Stimulated activated naive CD4-positive, alpha-beta T cell (primary cell): Measurements from ENCODE around the gene CCSAP.
"Not testable (repeated sequence)": the region's sequence is repeated elsewhere in the genome, so short reads cannot be mapped to it uniquely, and the experiment has no call there.

Source experiments
- DNase-seq, 6 experiments: peaks; one replicate each; lab custom pipeline; 2025; lab: John Stamatoyannopoulos, UW

Gene CCSAP

DNA sequence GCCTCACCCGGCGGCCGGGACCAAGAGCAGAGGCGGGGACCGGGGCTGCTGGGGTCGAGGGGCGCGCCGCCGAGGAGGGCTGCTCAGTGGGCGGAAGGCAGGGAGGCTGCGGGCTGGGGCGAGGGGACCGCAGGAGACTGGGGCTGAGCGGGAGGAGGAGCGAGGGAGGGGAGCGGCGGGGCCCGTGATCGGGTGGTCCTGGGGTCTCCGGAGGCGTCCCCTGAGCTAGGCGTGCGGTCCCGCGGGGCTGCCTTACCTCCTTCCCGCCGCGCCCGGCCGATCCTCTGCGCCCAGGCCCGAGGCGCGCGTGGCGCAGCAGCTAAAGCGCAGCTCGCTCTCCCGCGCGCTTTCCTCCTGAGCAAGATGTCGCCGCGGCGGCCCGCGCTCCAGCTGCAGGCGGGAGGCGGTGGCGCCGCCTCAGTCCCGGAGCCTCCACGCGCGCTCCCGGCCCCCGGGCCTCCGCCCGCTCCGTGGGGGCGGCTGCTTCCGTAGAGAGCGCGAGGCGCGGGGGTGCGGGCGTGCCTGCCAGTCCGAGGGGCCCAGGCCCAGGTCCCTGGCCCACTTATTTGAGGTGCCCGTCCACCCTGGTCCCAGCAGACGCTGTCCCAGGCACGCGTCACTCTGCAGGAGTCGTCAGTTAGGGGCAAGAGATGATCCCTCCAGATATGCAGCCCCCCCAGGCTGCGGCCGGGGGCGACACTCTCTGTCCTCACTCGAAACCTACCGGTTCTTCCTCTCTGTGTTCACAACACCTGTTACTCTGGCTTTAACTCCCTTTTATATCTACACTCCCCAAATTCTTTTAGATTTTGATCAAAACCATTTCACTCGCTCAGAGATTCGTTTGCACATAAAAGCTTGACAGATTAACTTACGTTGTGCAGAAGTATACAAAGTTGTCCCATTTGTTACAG, at the start of gene CCSAP:
CCSAP (minus strand) TSS at position 392 of the 914 bp plus-strand sequence. CDS start 582 bp downstream, outside the sequence.
- peak in 4 of 6 experiments; percentile 66 to 86 (median 74) for DNase-seq

GRCh38 chr1:229390130-229390529, 47.3 kb upstream of the CCSAP start:
- no peak for DNase-seq

GRCh38 chr1:229388897-229389580, 46.2 kb upstream of the CCSAP start:
- no peak for DNase-seq

DNA sequence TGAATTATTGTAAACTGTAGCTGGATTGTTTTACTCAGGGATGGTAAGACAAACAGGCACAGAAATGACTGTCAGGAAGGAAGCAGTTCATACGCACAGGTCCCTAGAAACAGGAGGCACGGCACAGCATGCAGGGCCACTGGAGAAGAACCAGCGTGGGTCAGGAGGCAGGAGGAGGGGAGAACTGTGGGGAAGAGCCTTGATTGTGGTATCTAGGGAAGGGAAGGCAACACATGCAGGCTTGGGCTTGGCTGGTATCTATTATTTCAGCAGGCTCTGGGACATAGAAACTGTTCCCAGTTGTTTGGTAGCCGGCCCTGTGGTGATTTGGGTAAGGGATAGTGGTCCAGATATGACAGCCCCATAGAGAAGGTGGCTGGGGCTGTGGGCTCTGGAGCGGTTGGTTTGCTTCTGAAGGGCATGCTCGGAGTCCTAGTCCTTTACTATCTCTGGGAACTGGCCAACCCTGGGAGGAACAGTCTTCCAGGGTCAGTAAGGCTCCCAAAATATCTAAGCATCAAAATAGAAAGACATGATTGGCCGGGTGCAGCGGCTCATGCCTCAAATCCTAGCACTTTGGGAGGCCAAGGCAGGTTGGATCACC, 43.1 kb upstream of the CCSAP start:
- no peak for DNase-seq

- DNase-seq = no peak
These were observed 42.0 kb upstream of the CCSAP start for GRCh38 chr1:229384822-229385221.

DNA sequence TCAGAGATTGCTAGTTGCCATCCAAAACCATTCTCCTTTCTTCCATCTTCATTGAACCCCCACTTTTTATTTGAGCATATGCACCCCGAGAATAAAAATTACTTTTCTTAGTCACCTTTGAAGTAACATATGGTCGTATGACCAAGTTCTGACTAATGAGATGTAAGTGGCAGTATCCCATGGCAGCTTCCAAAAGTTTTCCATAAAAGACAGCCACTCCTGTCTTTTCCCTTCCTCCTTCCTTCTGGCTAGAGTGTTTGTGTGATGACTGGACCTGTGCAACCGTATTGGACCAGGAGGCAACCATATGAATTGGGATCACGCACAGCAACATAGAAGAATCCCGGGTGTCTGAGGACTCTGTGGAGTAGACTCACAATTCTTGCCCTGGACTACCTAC, 41.1 kb upstream of the CCSAP start:
- DNase-seq = no peak

- no peak for DNase-seq
These were observed 40.3 kb upstream of the CCSAP start for GRCh38 chr1:229383188-229383587.

GRCh38 chr1:229381234-229381633, 38.4 kb upstream of the CCSAP start:
- no peak for DNase-seq

DNA sequence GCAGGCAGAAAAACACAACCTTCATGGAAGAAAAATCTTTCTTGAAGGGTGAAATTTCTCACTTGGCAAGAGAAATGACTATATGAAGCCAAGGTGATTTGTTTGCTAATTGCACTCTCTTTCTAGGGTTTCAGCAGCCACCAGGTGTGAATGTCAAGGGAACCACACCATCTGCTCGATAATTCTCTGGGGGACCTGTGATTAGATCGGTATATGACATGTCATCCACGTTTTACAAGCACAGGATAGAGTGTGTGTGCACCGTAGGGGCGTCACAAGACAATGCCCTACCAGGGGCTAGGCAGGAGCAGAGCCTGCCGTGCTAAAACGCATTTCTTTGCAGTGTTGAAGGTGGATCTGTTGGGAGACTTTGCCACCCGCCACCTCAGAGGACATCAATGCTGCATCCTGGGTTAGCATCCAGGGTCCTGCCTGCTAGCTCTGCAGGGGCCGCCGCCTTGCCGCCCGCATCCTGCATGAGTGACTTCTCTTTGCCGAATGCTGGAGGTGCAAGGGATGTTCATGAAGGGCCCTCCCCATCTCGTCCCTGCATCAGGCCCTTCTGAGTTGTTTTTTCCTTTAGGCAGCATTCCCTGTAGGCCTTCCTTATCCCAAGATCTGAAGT, 37.8 kb upstream of the CCSAP start:
- no peak for DNase-seq

- no peak for DNase-seq
These were observed 37.0 kb upstream of the CCSAP start for GRCh38 chr1:229379846-229380245.

DNA sequence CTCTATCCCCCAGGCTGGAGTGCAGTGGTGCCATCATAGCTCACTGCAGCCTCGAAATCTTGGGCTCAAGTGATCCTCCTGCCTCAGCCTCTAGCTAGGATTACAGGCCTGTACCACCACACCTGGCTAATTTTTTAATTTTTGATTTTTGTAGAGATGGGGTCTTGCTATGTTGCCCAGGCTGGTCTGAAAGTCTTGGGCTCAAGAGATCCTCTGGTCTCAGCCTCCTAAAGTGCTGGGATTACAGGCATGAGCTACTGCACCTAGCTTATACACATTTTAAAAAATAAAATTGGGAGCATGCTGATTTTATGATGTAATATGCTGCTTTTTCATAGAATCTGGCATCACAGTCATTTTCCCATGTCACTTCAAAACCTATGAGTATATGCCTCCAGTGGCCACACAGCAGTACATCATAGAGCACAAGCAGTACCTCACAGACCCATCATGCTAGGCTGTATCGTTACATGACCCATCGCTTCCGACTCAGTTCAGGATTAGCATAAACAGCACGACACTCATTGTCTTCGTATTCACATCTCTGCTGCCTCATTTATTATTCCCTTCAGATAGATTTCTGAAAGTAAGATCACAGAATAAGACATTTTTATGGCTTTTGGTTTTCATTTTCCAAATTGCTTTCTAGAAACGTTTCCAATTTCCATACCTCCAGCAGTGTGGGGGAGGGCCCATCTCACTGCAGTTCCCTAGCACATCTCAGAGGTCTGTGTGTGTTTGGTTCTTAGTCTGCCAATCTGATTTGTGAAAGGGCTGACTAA, 35.9 kb upstream of the CCSAP start:
- no peak for DNase-seq

DNA sequence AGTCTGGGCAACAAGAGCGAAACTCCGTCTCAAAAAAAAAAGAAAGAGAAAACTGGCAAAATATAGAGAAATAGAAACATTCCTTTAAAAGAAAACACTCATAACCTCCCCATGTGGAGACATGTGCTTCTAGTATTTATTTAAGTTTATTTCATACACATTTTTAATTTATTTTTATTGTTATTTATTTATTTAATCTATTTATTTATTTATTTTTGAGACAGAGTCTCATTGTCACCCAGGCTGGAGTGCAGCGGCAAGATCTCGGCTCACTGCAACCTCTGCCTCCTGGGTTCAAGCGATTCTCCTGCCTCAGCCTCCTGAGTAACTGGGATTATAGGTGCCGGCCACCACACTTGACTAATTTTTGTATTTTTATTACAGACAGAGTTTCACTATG, 35.2 kb upstream of the CCSAP start:
- not testable (repeated sequence) for DNase-seq

DNA sequence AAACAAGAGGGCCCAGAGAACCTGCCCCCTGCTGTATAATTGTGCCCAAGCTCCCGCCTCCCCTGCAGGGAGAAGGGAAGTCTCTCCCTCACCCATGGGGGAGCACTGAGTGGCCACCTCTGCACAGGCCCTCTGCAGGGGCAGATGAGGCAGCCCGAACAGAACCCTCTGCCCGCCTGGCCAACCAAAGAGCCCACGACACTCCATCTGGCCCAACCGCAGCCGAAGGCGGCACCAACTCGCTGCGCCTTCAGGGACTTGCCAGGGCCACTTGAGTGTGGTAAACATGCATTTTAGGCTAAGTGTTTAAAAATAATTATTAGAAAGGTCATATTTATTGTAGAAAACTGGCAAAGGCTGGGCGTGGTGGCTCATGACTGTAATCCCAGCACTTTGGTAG, 34.6 kb upstream of the CCSAP start:
- no peak for DNase-seq

DNA sequence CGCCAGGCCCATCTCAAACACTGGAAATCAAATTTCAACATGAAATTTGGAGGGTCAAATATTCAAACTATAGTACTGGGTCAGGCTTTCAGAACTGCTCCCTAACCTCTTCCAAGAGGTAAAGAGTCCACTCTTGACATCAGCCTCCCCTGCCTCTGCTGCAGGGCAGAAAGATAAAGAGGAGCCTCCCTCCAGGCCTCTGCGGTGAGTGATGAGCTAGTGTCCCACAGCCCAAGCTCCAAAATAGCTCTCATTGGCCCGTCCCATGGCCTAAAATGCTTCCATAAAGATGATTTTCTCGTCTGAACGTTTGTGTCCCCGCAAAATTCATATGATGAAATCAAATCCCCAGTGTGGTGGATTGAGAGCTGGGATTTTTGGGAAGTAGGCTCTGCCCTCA, 33.7 kb upstream of the CCSAP start:
- no peak for DNase-seq

- no peak for DNase-seq
These were observed 31.6 kb upstream of the CCSAP start for GRCh38 chr1:229374485-229374884.

DNA sequence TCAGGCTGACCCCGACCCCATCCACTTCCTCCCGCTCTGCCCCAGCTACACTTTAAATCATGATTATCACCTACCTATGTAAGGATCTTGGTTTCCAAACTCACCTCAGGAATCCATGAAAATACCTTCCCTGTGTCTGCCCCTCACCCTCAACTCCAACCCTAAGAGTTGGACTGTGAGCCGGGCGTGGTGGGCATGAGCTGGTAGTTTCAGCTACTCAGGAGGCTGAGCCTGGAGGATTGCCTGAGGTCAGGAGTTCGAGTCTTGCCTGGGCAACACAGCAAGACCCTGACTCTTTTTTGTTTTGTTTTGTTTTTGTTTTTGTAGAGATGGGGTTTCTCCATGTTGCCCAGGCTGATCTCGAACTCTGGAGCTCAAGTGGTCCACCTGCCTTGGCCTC, 30.5 kb upstream of the CCSAP start:
- DNase-seq = no peak

- DNase-seq = no peak
These were observed 29.4 kb upstream of the CCSAP start for GRCh38 chr1:229372251-229372650.

GRCh38 chr1:229371624-229372023, 28.8 kb upstream of the CCSAP start:
- no peak for DNase-seq

DNA sequence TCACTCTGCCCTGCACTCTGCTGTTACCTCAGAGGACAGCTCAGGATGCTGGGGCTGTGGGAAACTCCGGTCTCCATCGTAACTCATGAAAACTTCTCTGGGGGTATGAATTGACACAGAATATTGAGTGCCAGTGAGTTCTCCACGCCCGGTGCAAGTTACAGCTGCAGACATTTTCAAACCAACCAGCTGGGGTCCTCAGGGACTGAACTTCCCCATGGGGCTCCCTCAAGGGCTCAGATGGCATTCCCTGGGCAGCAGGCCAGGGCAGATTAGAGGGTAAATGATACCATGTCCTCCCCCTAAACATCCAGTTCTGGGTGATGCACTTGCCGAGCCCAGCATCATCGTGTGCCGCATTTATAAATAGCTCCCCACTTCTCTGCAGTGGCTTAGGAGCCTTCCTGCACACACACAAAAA, 27.8 kb upstream of the CCSAP start:
- no peak for DNase-seq

DNA sequence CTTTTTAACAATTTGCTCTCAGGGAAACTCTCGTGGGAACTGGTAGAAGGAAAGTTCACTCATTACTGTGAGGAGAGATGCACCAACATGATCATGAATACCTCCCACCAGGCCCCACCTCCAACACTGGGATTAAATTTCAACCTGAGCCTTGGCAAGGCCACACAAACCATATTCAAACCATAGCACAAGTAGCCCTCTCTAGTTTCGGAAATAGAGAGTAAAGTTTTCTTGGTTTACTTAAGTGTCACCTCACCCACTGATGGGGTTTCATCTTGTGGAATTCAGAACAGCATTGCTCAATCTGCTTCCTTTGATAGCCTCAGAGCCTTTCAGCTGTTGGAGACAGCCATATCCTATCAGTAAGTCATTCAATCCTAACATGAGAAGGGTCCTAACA, 25.5 kb upstream of the CCSAP start:
- DNase-seq = no peak

- no peak for DNase-seq
These were observed 22.7 kb upstream of the CCSAP start for GRCh38 chr1:229365569-229365968.
